ENCODE results near the gene LDB3.
"Not testable (repeated sequence)": the region's sequence is repeated elsewhere in the genome, so short reads cannot be mapped to it uniquely, and the experiment has no call there.

The LDB3 gene

DNA sequence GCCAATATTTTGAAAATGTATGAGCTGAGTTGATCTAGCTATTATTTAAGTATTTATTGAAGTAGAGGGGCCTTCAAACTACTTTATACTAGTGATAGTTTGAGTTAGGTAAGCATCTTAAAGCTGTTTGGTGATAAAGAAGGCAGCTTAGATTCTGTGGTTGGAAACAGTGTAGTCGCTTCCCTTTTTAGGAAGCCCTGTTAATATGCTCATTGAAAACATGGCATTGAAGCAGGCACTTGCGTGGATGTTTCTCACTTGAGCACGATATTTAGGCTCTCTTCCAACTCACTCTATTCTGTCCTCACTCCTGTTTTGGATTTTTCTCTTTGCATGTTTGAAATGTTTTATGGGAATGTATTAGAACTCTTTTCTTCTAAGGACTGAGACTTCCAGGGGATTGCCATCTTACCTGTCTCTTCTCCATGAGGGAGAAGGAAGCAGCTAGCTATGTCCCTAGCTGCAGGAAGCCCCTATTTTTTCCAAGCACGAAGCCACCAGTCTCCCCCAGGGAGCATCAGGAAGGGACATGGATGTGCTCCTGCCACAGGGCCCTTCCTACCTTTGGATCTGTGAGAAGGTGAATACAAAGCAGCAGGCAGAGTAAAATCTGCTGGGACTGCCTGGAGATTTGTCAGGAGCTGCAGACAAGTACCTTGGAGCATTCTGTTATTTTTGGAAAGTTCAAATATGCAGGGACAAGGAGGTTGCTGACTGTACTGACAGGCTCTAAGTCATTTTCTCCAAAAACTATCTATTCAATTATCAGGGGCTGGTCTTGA lies 66.1 kb downstream of the LDB3 start:
- peak overlapping the region; percentile 84 to 88 for H3K27ac ChIP-seq
- no peak overlapping the region for H3K4me3 ChIP-seq
- TF ChIP-seq, protein P1, sequence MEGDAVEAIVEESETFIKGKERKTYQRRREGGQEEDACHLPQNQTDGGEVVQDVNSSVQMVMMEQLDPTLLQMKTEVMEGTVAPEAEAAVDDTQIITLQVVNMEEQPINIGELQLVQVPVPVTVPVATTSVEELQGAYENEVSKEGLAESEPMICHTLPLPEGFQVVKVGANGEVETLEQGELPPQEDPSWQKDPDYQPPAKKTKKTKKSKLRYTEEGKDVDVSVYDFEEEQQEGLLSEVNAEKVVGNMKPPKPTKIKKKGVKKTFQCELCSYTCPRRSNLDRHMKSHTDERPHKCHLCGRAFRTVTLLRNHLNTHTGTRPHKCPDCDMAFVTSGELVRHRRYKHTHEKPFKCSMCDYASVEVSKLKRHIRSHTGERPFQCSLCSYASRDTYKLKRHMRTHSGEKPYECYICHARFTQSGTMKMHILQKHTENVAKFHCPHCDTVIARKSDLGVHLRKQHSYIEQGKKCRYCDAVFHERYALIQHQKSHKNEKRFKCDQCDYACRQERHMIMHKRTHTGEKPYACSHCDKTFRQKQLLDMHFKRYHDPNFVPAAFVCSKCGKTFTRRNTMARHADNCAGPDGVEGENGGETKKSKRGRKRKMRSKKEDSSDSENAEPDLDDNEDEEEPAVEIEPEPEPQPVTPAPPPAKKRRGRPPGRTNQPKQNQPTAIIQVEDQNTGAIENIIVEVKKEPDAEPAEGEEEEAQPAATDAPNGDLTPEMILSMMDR (IDR thresholded peaks at IDR 0.05) = no peak
- intact Hi-C loops (cut with DNase I; ENCODE audit: low total_unique reads) = no loop called here
- no peaks in the 10 kb centered on the region for H3K9me3 ChIP-seq
- H3K4me1 ChIP-seq = peaks cover 0 to 61% (median 31%) of the 10 kb centered on the region in 4 donors
- peaks cover 0 to 10% (median 0%) of the 10 kb centered on the region in 3 donors for H3K36me3 ChIP-seq
- DNase-seq = no peak
- no peaks in the 10 kb centered on the region for H3K27me3 ChIP-seq

DNA sequence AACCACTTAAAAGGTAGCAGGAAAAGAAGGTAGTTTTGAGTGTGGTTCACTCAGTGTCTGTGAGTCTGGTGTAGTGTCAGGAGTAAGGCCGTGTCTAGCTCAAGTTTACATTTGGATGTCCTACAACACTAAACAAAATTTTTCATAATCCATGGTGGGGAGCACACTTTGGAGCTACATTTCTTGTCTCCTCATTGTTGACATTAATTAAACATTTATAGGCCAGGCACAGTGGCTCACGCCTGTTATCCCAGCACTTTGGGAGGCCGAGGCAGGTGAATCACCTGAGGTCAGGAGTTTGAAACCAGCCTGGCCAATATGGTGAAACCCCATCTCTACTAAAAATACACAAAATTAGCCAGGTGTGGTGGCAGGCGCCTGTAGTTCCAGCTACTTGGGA lies 67.0 kb downstream of the LDB3 start:
- H3K4me1 ChIP-seq = peaks cover 0 to 55% (median 27%) of the 10 kb centered on the region in 4 donors
- H3K27ac ChIP-seq = peak overlapping the region; percentile 84 to 88
- H3K9me3 ChIP-seq; H3K27me3 ChIP-seq; H3K4me3 ChIP-seq; DNase-seq; intact Hi-C loops (cut with DNase I; ENCODE audit: low total_unique reads); H3K36me3 ChIP-seq: not testable (repeated sequence)

DNA sequence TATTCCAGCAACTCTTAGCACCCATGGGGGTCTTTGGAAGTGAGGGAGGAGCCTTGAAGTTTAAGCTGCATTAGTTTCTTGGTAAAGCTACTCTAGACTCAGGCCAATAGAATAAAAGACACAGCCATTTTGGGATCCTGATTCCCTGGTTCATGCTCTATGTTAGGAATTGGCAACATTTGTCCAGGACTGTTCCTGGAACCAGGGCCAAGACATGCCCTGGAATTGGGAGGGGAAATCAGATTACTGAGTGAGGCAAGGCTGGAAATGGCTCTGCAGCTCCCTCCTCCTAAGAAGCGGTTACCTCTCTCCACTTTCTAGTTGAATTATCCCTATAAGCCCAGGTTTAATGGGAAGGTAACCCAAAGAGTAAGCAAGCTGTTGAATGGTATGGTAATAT lies 73.9 kb downstream of the LDB3 start:
- Histone ChIP-seq H3K27me3 (no peaks in the 10 kb centered on the region), H3K4me1 (peaks cover 3 to 36% (median 18%) of the 10 kb centered on the region in 4 donors), H3K36me3 (no peaks in the 10 kb centered on the region), H3K4me3 (no peak overlapping the region), H3K27ac (peak overlapping the region; percentile 82 to 88), H3K9me3 (no peaks in the 10 kb centered on the region)
- DNase-seq = peak in 1 of 2 donors; percentile 74
- TF ChIP-seq, protein P1 (IDR thresholded peaks at IDR 0.05) = no peak
- intact Hi-C loops (cut with DNase I; ENCODE audit: low total_unique reads) = no loop called here

DNA sequence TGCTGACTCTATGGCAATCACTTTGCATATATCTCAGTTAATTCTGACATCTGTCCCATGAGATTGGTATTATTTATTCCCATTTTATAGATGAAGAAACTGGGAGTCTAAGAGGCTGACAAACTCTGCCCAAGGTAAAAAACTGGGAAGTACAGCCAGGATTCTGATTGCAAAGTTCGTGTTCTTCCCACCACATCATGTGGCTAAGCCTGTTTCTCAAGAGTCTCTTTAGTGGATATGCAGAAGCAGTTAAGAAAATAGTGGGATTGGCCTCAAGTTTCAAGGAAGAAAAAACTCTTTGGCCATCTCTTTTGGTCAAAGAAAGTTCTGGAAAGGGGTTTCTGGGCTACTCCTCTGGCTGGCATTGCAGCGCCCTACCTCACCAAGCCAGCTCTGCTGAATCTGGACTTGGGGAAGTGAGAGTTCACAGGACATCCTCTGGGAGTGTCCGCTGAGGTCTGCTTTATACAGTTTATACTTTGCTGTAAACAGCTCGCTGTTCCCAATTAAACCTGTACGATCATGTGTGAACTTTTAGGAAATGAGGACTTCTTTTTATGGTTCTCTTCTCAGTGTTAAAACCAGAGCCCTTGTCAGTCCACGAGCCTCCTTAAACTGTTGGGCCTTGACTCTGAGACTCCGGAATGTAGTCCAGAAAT lies 75.9 kb downstream of the LDB3 start:
- Histone ChIP-seq H3K27me3 (no peaks in the 10 kb centered on the region), H3K4me1 (peaks cover 3 to 45% (median 18%) of the 10 kb centered on the region in 4 donors), H3K9me3 (no peaks in the 10 kb centered on the region), H3K4me3 (no peak overlapping the region), H3K36me3 (no peaks in the 10 kb centered on the region), H3K27ac (peak overlapping the region; percentile 82 to 88)
- intact Hi-C loops (cut with DNase I; ENCODE audit: low total_unique reads) = no loop called here
- DNase-seq = peak in 1 of 2 donors; percentile 39
- TF ChIP-seq, protein P1 (IDR thresholded peaks at IDR 0.05) = no peak

DNA sequence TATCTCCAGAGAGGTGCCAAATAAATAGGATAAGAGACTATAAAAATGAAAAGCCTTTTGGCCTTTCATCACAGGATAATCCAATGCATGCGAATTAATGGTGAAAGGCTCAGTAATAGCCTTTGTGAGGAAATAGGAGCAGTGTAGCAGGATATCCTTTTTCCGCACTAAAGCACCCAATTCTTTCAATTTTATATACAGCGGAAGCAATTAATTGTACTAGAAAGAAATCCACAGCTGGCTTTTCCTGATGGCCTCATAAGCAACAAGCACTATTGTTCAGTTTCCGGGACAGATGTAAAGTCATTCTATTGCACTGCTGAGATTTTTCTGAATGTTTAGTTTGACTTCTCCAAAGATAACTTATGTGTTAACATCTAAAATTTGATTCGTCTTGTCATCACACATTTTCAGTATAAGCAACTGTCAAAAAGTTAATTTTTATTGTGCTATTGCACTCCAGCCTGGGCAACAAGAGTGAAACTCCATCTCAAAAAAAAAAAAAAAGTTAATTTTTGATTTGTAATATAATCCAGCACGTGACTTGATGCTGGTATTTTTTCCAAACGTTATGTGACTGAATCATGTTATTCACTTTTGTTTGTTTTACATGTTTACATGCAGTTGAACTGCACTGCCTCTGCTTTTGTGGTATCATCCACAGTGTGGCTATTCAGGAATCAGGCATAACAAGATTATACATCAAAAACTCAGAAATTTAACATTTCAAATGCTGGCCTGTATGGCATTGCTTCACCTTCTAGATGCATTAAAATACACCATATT lies 79.7 kb downstream of the LDB3 start:
- no peak overlapping the region for H3K4me3 ChIP-seq
- H3K27ac ChIP-seq = no peak overlapping the region
- H3K36me3 ChIP-seq = no peaks in the 10 kb centered on the region
- DNase-seq = no peak
- no peaks in the 10 kb centered on the region for H3K27me3 ChIP-seq
- intact Hi-C loops (cut with DNase I; ENCODE audit: low total_unique reads) = no loop called here
- TF ChIP-seq, protein P1 (IDR thresholded peaks at IDR 0.05) = no peak
- H3K4me1 ChIP-seq = peaks cover 3 to 28% (median 11%) of the 10 kb centered on the region in 4 donors
- no peaks in the 10 kb centered on the region for H3K9me3 ChIP-seq
